ENCODE data around the gene ZFP30.

Gene ZFP30

GRCh38 chr19:37594982-37595382 is 60.3 kb downstream of the ZFP30 start (continued):
- TF ChIP-seq ZBTB10 (tag by site-specific recombination; IDR thresholded peaks at IDR 0.05) (peak; percentile 99), ZNF645 (tag by site-specific recombination; IDR thresholded peaks at IDR 0.05) (peak; percentile 96), ZNF214 (tag by site-specific recombination; IDR thresholded peaks at IDR 0.05; ENCODE audit: borderline replicate concordance) (no peak), ZNF394 (tag by site-specific recombination; IDR thresholded peaks at IDR 0.05; ENCODE audit: borderline replicate concordance) (no peak; the same call in 1 of the 2 replicates), ZNF544 (tag by site-specific recombination; IDR thresholded peaks at IDR 0.05) (no peak), ZNF302 (tag by site-specific recombination; IDR thresholded peaks at IDR 0.05; ENCODE audit: low read depth) (peak; percentile 79; the same call in 1 of the 2 replicates), SETDB1 (IDR thresholded peaks at IDR 0.05; ENCODE audit: insufficient read length, low read length) (no peak), ZNF335 (tag by site-specific recombination; conservative IDR thresholded peaks at IDR 0.05) (peak; percentile 99), ZNF791 (tag by site-specific recombination; IDR thresholded peaks at IDR 0.05) (peak; percentile 67; the same call in 1 of the 2 replicates)
- TF ChIP-seq, protein P1, sequence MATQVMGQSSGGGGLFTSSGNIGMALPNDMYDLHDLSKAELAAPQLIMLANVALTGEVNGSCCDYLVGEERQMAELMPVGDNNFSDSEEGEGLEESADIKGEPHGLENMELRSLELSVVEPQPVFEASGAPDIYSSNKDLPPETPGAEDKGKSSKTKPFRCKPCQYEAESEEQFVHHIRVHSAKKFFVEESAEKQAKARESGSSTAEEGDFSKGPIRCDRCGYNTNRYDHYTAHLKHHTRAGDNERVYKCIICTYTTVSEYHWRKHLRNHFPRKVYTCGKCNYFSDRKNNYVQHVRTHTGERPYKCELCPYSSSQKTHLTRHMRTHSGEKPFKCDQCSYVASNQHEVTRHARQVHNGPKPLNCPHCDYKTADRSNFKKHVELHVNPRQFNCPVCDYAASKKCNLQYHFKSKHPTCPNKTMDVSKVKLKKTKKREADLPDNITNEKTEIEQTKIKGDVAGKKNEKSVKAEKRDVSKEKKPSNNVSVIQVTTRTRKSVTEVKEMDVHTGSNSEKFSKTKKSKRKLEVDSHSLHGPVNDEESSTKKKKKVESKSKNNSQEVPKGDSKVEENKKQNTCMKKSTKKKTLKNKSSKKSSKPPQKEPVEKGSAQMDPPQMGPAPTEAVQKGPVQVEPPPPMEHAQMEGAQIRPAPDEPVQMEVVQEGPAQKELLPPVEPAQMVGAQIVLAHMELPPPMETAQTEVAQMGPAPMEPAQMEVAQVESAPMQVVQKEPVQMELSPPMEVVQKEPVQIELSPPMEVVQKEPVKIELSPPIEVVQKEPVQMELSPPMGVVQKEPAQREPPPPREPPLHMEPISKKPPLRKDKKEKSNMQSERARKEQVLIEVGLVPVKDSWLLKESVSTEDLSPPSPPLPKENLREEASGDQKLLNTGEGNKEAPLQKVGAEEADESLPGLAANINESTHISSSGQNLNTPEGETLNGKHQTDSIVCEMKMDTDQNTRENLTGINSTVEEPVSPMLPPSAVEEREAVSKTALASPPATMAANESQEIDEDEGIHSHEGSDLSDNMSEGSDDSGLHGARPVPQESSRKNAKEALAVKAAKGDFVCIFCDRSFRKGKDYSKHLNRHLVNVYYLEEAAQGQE (tag by site-specific recombination; IDR thresholded peaks at IDR 0.05), result peak; percentile 71; the same call in 1 of the 2 replicates
- TF ChIP-seq, protein P2, sequence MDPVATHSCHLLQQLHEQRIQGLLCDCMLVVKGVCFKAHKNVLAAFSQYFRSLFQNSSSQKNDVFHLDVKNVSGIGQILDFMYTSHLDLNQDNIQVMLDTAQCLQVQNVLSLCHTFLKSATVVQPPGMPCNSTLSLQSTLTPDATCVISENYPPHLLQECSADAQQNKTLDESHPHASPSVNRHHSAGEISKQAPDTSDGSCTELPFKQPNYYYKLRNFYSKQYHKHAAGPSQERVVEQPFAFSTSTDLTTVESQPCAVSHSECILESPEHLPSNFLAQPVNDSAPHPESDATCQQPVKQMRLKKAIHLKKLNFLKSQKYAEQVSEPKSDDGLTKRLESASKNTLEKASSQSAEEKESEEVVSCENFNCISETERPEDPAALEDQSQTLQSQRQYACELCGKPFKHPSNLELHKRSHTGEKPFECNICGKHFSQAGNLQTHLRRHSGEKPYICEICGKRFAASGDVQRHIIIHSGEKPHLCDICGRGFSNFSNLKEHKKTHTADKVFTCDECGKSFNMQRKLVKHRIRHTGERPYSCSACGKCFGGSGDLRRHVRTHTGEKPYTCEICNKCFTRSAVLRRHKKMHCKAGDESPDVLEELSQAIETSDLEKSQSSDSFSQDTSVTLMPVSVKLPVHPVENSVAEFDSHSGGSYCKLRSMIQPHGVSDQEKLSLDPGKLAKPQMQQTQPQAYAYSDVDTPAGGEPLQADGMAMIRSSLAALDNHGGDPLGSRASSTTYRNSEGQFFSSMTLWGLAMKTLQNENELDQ (tag by site-specific recombination; IDR thresholded peaks at IDR 0.05; ENCODE audit: low read depth), result no peak
- TF ChIP-seq, protein P3, sequence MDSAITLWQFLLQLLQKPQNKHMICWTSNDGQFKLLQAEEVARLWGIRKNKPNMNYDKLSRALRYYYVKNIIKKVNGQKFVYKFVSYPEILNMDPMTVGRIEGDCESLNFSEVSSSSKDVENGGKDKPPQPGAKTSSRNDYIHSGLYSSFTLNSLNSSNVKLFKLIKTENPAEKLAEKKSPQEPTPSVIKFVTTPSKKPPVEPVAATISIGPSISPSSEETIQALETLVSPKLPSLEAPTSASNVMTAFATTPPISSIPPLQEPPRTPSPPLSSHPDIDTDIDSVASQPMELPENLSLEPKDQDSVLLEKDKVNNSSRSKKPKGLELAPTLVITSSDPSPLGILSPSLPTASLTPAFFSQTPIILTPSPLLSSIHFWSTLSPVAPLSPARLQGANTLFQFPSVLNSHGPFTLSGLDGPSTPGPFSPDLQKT (IDR thresholded peaks at IDR 0.05; ENCODE audit: borderline replicate concordance, low read depth, low read length), result no peak
- TF ChIP-seq, protein P4, sequence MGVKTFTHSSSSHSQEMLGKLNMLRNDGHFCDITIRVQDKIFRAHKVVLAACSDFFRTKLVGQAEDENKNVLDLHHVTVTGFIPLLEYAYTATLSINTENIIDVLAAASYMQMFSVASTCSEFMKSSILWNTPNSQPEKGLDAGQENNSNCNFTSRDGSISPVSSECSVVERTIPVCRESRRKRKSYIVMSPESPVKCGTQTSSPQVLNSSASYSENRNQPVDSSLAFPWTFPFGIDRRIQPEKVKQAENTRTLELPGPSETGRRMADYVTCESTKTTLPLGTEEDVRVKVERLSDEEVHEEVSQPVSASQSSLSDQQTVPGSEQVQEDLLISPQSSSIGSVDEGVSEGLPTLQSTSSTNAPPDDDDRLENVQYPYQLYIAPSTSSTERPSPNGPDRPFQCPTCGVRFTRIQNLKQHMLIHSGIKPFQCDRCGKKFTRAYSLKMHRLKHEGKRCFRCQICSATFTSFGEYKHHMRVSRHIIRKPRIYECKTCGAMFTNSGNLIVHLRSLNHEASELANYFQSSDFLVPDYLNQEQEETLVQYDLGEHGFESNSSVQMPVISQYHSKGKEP (tag by site-specific recombination; IDR thresholded peaks at IDR 0.05), result no peak
- TF ChIP-seq, protein P5, sequence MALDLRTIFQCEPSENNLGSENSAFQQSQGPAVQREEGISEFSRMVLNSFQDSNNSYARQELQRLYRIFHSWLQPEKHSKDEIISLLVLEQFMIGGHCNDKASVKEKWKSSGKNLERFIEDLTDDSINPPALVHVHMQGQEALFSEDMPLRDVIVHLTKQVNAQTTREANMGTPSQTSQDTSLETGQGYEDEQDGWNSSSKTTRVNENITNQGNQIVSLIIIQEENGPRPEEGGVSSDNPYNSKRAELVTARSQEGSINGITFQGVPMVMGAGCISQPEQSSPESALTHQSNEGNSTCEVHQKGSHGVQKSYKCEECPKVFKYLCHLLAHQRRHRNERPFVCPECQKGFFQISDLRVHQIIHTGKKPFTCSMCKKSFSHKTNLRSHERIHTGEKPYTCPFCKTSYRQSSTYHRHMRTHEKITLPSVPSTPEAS (tag by site-specific recombination; IDR thresholded peaks at IDR 0.05), result peak; percentile 99

Measured in HEK293 (cell line).